Fibroblast of lung (primary cell): ENCODE data around the gene HRCT1.

ENCODE experiments used
- EZH2 ChIP-seq: IDR thresholded peaks from 2 replicates; pipeline ENCODE4 v1.5.1; 2012; ENCODE audit warnings: low read length, control low read depth, mild to moderate bottlenecking; ENCODE audit errors: missing control alignments
- TF ChIP-seq, protein P1 (sequence below), 2 donors: IDR thresholded peaks in 1 of 2; conservative IDR thresholded peaks in 1 of 2; 1 replicate in 1 of 2; 2 replicates in 1 of 2; pipeline ENCODE4 v1.5.1; 2011 to 2012; ENCODE audit warnings: low read length in 2 of 2, control low read depth in 1 of 2, inconsistent platforms in 1 of 2, low read depth in 1 of 2, mild to moderate bottlenecking in 1 of 2

DNA sequence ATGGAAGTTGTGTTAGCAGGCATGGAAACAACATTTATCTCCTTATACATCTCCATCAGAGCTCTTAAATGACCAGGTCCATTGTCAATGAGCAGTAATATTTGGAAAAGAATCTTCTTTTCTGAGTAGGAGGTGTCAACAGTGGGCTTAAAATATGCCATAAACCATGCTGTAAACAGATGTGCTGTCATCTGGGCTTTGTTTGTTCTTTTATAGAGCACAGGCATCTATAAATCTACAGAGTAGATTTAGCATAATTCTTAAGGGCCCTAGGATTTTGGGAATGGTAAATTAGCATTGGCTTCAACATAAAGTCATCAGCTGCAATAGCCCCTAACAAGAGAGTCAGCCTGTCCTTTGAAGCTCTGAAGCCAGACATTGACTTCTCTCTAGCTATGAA, 7.7 kb upstream of the HRCT1 start:
- TF ChIP-seq, protein P1, sequence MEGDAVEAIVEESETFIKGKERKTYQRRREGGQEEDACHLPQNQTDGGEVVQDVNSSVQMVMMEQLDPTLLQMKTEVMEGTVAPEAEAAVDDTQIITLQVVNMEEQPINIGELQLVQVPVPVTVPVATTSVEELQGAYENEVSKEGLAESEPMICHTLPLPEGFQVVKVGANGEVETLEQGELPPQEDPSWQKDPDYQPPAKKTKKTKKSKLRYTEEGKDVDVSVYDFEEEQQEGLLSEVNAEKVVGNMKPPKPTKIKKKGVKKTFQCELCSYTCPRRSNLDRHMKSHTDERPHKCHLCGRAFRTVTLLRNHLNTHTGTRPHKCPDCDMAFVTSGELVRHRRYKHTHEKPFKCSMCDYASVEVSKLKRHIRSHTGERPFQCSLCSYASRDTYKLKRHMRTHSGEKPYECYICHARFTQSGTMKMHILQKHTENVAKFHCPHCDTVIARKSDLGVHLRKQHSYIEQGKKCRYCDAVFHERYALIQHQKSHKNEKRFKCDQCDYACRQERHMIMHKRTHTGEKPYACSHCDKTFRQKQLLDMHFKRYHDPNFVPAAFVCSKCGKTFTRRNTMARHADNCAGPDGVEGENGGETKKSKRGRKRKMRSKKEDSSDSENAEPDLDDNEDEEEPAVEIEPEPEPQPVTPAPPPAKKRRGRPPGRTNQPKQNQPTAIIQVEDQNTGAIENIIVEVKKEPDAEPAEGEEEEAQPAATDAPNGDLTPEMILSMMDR (conservative IDR thresholded peaks at IDR 0.05 in 1 of 2, IDR thresholded peaks at IDR 0.05 in 1 of 2; ENCODE audit: low read depth in 1 of 2, low read length in 2 of 2), result no peak
- no peak for TF ChIP-seq EZH2
